HEK293T (cell line): ENCODE data around the gene TUB.

Experiments used
- BHLHE40 ChIP-seq: fragments of 450-650 bp; IDR thresholded peaks from 2 replicates; pipeline ENCODE4 v1.6.1; 2016; ENCODE audit warnings: mild to moderate bottlenecking, moderate library complexity, borderline replicate concordance
- ELF4 ChIP-seq: fragments of 450-650 bp; IDR thresholded peaks from 2 replicates; pipeline ENCODE4 v1.6.1; 2017; ENCODE audit warnings: antibody characterized with exemption
- FOXA1 ChIP-seq: fragments of 450-650 bp; IDR thresholded peaks from 2 replicates; pipeline ENCODE4 v1.6.1; 2016; ENCODE audit warnings: mild to moderate bottlenecking
- FOXK2 ChIP-seq: fragments of 450-650 bp; IDR thresholded peaks from 2 replicates; pipeline ENCODE4 v1.6.1; 2016; ENCODE audit warnings: mild to moderate bottlenecking
- FOXM1 ChIP-seq: fragments of 450-650 bp; IDR thresholded peaks from 2 replicates; pipeline ENCODE4 v1.6.1; 2017; ENCODE audit warnings: mild to moderate bottlenecking, borderline replicate concordance
- L3MBTL2 ChIP-seq: fragments of 450-650 bp; conservative IDR thresholded peaks from 2 replicates; pipeline ENCODE4 v1.6.1; 2016; ENCODE audit warnings: mild to moderate bottlenecking
- NFRKB ChIP-seq: fragments of 450-650 bp; IDR thresholded peaks from 2 replicates; pipeline ENCODE4 v1.6.1; 2016; ENCODE audit warnings: mild to moderate bottlenecking, moderate library complexity
- SP1 ChIP-seq: fragments of 450-650 bp; IDR thresholded peaks from 2 replicates; pipeline ENCODE4 v1.6.1; 2017
- SUZ12 ChIP-seq: fragments of 450-650 bp; IDR thresholded peaks from 2 replicates; pipeline ENCODE4 v1.6.1; 2016; ENCODE audit warnings: mild to moderate bottlenecking
- TARDBP ChIP-seq: fragments of 450-650 bp; IDR thresholded peaks from 2 replicates; pipeline ENCODE4 v1.6.1; 2016
- ZNF384 ChIP-seq: fragments of 450-650 bp; IDR thresholded peaks from 2 replicates; pipeline ENCODE4 v1.6.1; 2016
- TF ChIP-seq, protein P1 (sequence below): fragments of 450-650 bp; IDR thresholded peaks from 2 replicates; pipeline ENCODE4 v1.6.1; 2016

- no peak for TF ChIP-seq FOXK2
- TF ChIP-seq NFRKB: no peak
- TF ChIP-seq FOXA1: no peak
- TF ChIP-seq FOXM1: no peak
- TF ChIP-seq SP1: no peak
- TF ChIP-seq BHLHE40: no peak
- TF ChIP-seq L3MBTL2: no peak
- no peak for TF ChIP-seq ELF4
- no peak for TF ChIP-seq TARDBP
- TF ChIP-seq, protein P1, sequence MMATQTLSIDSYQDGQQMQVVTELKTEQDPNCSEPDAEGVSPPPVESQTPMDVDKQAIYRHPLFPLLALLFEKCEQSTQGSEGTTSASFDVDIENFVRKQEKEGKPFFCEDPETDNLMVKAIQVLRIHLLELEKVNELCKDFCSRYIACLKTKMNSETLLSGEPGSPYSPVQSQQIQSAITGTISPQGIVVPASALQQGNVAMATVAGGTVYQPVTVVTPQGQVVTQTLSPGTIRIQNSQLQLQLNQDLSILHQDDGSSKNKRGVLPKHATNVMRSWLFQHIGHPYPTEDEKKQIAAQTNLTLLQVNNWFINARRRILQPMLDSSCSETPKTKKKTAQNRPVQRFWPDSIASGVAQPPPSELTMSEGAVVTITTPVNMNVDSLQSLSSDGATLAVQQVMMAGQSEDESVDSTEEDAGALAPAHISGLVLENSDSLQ: no peak
- no peak for TF ChIP-seq SUZ12
- no peak for TF ChIP-seq ZNF384
These were observed 20.8 kb upstream of the TUB start for GRCh38 chr11:8060146-8060719.
